Dendritic cell treated with granulocyte-macrophage colony-stimulating factor and Interleukin-4, amounts not matched to agents 40 ng/mL and 50 ng/mL, for 4 days (primary cell): ENCODE data around the gene PPP3CA.

Experiments
- H3K27ac Mint-ChIP-seq: one replicate; pipeline ENCODE4 v1.8.0; 2022; ENCODE audit warnings: mild to moderate bottlenecking, mixed read lengths
- H3K27me3 Mint-ChIP-seq: one replicate; pipeline ENCODE4 v1.8.0; 2022; ENCODE audit warnings: mild to moderate bottlenecking, mixed read lengths
- H3K36me3 Mint-ChIP-seq: one replicate; pipeline ENCODE4 v1.8.0; 2022; ENCODE audit warnings: low read depth, mixed read lengths
- H3K4me1 Mint-ChIP-seq: one replicate; pipeline ENCODE4 v1.8.0; 2022; ENCODE audit warnings: low read depth, mixed read lengths
- H3K4me3 Mint-ChIP-seq: one replicate; pipeline ENCODE4 v1.8.0; 2022; ENCODE audit warnings: mild to moderate bottlenecking, moderate library complexity, mixed read lengths
- H3K9me3 Mint-ChIP-seq: one replicate; pipeline ENCODE4 v1.8.0; 2022; ENCODE audit warnings: mixed read lengths
- intact Hi-C: fragments of 100-400 bp; cut with micrococcal nuclease; formaldehyde crosslinking; loops from one replicate; pipeline ENCODE4 v1.15.0; 2022

PPP3CA gene

DNA sequence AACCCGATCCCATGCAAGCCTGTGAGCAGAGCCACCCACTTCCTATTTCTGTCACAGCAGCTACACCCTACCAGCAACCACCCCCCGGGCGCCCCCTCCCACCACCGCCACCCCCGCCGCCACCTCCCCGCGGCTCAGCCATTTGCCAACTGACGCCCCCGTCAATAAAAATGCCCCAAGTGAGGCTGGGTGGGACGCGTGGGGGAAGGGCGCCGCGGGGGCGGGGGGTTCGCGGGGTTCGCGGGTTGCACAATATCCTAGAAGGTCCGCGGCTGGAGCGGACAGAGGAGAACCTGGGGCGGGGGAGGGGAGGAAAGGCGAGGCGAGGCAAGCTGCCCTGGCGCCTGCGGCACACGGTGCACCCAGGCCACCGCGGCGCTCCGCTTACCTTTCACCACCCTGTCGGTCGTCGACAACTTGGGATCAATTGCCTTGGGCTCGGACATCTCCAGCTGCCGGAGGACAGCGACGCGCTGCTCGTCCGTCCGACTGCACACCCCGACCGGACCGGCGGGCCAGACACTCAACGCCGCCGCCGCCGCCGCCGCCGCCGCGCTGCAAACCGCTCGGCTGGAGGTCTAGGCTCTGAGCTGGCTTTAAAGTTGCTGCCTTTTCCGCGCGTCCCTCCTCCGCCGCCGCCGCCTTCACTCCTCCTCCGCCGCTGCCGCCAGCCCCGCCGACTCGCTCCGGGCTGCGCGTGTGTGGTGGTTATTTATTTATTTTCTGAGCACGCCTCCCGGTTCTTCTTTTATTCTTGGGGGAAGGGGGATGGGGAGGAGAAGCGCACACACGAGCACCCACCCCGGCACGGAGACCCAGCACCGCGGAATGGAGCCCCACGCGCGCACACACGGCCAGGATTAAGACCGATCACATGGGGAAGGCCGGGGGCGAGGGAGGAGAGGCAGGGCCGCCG lies 717 bp downstream of the PPP3CA start:
- Mint-ChIP-seq H3K9me3 (no peaks in the 10 kb centered on the region), H3K4me3 (peak overlapping the region; percentile 86), H3K27me3 (peaks cover 8% of the 10 kb centered on the region), H3K36me3 (peaks cover 23% of the 10 kb centered on the region), H3K4me1 (peaks cover 48% of the 10 kb centered on the region), H3K27ac (peak overlapping the region; percentile 94)
- intact Hi-C loops, result loop anchor here (5.0 to 10.0 kb wide), 6 partner anchors 69 to 1782 kb away; partner anchors contain the start of genes BANK1 and TRMT10A

DNA sequence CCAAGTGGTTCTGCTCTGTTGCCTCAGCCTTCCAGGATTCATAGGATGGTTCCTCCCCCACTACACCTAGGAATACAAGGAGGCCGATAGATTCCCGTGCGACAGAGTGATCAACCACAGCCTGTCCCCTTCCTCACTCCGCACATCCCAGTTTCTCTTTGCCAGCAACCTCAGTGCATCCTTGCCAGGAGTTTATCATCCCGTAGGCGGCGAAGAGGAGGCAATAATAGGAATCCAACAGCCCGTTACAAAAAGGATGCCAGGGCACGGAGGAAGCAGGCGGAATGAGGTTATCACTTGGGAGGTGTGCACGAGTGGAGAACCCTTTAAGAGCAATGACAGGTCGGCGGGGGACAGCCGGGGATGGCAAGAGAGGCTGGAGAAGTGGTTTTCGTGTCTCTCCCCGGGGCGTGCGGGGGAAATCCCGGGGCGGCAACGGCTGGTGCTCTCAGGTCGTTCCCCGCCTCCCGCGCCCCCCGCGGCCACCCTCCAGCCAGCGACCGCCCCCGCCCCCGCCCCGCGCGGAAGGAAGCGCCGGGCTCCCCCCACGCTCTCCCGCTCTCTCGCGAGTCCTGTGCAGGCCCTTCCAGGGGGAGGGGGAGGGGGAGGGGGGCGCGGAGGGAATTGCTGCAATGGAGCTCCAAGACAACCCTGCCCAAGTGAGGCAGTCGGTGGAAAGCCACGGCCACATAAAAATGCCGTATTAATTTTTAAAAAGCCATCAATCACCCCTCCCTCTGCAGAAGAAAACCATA lies 1.6 kb downstream of the PPP3CA start:
- Mint-ChIP-seq H3K4me3 (peak overlapping the region; percentile 86), H3K4me1 (peaks cover 48% of the 10 kb centered on the region), H3K27ac (peak overlapping the region; percentile 94), H3K27me3 (peaks cover 8% of the 10 kb centered on the region), H3K9me3 (no peaks in the 10 kb centered on the region), H3K36me3 (peaks cover 23% of the 10 kb centered on the region)
- intact Hi-C loops, result loop anchor here (5.0 to 10.0 kb wide), 6 partner anchors 68 to 1781 kb away; partner anchors contain the start of genes BANK1 and TRMT10A

DNA sequence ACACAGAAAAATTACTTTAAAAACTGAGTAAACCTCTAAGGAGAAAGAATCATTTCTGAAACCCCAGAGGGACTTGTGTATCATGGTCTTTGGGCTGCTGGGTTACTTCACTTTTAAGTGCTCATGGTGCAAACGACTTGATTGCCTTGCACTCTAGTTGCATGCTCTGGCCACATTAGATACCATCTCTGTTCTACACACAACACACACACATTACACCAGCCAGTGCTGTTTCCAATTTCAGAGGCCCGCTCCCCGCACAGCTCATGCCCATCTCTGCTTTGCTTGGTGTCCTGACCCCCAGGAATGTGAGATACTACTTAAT lies 2.1 kb downstream of the PPP3CA start:
- intact Hi-C loops, result loop anchor here (5.0 to 10.0 kb wide), 6 partner anchors 68 to 1780 kb away; partner anchors contain the start of genes BANK1 and TRMT10A
- H3K4me1 Mint-ChIP-seq, result peaks cover 48% of the 10 kb centered on the region
- peak overlapping the region; percentile 94 for H3K27ac Mint-ChIP-seq

DNA sequence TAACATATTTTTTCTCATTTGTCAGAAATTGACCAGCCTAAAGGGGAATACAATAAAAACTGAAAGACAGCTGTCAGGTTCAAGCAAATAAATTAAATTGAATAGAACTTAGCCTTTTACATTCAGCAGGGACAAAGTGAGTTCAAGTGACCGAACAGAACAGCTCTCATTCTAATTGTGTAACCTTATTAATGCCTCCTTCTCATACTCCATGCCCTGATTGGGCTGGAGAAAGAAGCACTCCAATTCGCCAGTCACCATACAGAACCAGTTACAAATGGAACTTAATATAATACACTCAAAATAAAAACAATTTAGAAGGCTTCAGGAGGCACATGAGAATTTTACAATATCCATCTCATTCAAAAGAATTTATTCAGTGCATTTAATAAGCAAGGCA lies 8.0 kb downstream of the PPP3CA start:
- Mint-ChIP-seq H3K27ac (no peak overlapping the region), H3K27me3 (no peaks in the 10 kb centered on the region), H3K9me3 (no peaks in the 10 kb centered on the region), H3K36me3 (no peaks in the 10 kb centered on the region), H3K4me3 (no peak overlapping the region), H3K4me1 (peaks cover 36% of the 10 kb centered on the region)
- intact Hi-C loops, result no loop called here

More for the DNA sequence above, 2.1 kb downstream of the PPP3CA start:
- Mint-ChIP-seq H3K9me3 (no peaks in the 10 kb centered on the region), H3K27me3 (peaks cover 5% of the 10 kb centered on the region), H3K36me3 (peaks cover 23% of the 10 kb centered on the region), H3K4me3 (peak overlapping the region; percentile 86)

DNA sequence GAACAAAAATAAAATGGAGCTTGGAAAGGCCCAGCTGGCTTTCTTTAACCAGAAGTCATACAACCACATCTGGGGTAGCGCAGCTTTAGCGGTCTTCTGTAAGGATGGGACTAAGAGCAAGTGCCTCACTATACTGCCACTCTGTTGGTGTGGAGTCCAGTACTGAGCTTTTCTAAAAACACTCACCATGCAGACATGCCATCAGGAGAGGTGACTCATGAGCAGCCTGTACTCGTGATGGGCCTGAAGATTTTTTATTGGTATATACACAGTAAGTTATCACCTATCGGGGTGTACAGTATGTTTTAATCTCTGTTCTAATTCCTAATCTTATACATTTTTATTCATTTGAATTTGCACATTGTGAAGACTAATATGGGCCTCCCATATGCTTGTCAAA lies 9.6 kb downstream of the PPP3CA start:
- peaks cover 24% of the 10 kb centered on the region for H3K4me1 Mint-ChIP-seq
- H3K4me3 Mint-ChIP-seq, result no peak overlapping the region
- H3K36me3 Mint-ChIP-seq, result no peaks in the 10 kb centered on the region
- no peak overlapping the region for H3K27ac Mint-ChIP-seq
- intact Hi-C loops, result no loop called here
- H3K27me3 Mint-ChIP-seq, result no peaks in the 10 kb centered on the region
- H3K9me3 Mint-ChIP-seq, result no peaks in the 10 kb centered on the region

DNA sequence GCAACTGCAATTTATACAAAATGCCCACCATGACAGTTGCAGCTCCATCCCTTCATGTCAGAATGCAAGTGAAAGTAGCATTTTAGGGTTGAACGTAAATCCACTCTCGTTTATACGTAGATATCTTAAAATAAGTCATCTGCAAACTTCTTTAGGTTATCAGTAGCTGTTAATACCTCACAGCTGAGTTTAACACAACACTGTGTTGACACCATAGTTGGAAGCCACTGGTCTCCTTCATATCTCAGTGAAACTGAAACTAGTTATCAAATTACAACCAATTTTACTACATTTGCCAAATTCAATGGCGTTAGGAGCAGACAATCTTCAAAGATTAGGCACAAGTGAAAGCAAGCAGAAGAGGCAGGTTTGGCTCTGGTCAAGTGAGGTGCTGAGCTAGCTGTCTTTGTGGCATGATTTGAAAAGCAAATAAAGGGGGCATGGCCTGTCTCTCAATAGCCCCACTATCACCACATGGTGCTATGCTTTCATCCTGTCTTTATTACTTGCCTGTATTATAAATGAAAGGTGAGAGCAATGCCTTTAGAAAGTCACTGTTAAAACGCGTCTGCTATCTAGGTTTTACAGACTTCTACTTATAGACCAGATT lies 12.3 kb downstream of the PPP3CA start:
- Mint-ChIP-seq H3K36me3 (no peaks in the 10 kb centered on the region), H3K27me3 (no peaks in the 10 kb centered on the region), H3K9me3 (no peaks in the 10 kb centered on the region), H3K4me1 (peaks cover 29% of the 10 kb centered on the region), H3K4me3 (no peak overlapping the region), H3K27ac (no peak overlapping the region)
- intact Hi-C loops, result no loop called here

DNA sequence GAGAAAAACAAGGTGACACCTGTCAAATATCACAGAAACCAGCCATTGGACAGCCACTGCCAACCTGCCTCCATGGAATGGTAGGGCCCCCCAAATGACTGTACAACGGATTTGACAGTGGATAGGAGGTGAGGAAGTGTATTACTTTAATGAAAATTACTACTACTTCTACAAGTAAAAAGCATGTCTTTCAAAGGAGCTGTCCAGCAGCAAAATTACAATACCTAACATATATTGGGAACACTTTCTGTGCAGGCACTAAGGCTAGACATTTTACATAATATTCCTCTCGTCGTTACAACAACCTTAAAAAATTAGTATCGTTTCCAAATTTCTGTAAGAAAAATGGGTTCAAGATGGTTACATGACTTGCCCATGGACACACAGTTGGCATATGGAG lies 14.9 kb downstream of the PPP3CA start:
- H3K27ac Mint-ChIP-seq, result no peak overlapping the region
- H3K4me3 Mint-ChIP-seq, result no peak overlapping the region
- peaks cover 29% of the 10 kb centered on the region for H3K4me1 Mint-ChIP-seq
- no peaks in the 10 kb centered on the region for H3K9me3 Mint-ChIP-seq
- intact Hi-C loops, result no loop called here
- H3K36me3 Mint-ChIP-seq, result no peaks in the 10 kb centered on the region
- H3K27me3 Mint-ChIP-seq, result no peaks in the 10 kb centered on the region

DNA sequence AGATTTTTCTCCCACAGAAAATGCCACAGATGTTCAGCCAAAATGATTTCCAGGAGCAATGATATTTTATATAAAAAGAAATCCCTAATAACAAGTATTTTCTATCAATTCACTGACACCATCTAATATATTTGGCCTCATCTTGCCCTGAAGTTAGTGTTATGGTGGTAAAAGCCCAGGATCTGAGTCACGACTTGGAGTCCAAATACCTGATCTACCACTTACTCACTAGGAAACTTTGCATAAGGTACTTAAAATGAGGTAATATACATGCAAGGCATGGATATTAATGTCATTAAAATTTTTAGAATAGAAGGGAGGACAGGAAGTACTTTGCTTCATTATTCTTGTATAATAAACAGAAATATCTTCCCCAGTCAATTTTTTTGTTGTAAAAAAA lies 16.3 kb downstream of the PPP3CA start:
- H3K4me1 Mint-ChIP-seq, result peaks cover 21% of the 10 kb centered on the region
- intact Hi-C loops, result no loop called here
- H3K4me3 Mint-ChIP-seq, result no peak overlapping the region
- H3K27ac Mint-ChIP-seq, result no peak overlapping the region
- H3K27me3 Mint-ChIP-seq, result no peaks in the 10 kb centered on the region
- H3K36me3 Mint-ChIP-seq, result no peaks in the 10 kb centered on the region
- H3K9me3 Mint-ChIP-seq, result no peaks in the 10 kb centered on the region

DNA sequence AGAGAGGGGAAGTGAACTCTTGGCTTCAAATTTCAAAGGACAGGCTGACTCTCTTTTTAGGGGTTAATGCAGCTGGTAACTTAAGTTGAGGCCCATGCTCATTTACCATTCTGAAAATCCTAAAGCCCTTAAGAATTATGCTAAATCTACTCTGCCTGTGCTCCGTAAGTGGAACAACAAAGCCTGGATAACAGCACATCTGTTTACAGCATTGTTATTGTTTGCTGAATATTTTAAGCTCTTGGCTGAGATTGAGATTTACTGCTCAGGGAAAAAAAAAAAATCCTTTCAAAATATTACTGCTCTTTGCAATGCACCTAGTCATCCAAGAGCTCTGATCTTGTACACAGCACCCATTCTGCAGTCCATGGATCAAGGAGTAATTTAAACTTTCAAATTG lies 17.7 kb downstream of the PPP3CA start:
- H3K4me1 Mint-ChIP-seq, result peaks cover 16% of the 10 kb centered on the region
- H3K4me3 Mint-ChIP-seq, result no peak overlapping the region
- no peaks in the 10 kb centered on the region for H3K36me3 Mint-ChIP-seq
- H3K27me3 Mint-ChIP-seq, result no peaks in the 10 kb centered on the region
- no peak overlapping the region for H3K27ac Mint-ChIP-seq
- no peaks in the 10 kb centered on the region for H3K9me3 Mint-ChIP-seq
- intact Hi-C loops, result no loop called here

DNA sequence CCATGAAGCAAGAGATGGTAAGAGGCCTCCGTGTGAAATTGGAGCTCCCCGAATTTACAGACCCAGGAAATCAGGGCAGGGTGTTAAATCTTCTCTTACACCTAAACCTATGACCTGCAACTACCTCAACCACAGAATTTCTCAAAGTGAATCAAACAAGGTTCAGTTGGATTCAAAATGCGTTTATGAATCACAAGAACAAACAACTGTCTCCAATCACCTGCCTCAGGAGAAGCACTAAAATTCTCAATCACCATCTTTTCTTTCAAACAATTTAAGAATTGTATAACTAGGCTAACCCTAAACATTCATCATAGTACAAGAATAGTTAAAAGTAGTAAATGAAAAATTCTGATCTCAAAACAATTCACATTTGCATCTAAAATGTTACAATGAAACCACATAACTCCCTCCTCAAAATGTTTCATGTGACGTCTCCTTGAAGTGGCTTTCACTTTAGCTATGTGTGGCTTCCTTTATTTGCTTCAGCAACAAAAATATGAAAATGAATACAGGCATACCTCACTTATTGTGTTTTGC lies 19.2 kb downstream of the PPP3CA start:
- intact Hi-C loops, result no loop called here
- peaks cover 26% of the 10 kb centered on the region for H3K4me1 Mint-ChIP-seq

DNA sequence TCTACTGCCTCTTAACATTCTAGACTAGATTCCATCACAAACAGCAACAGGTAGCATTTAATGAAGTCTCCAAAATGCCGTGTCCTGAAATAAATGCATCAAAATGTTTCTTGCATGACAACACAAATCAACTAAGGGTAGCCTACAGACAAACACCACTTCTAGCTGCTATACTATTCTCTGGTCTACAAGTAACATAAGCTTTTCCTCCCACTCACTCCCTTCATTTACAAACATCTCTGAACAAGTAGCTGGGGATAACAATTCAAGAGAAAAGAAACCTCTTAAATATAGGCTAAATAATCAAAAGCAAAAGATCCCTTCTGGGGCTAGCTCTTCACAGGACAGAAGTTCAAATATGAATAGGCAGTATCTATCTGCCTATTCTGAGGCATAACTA lies 20.8 kb downstream of the PPP3CA start:
- Mint-ChIP-seq H3K4me1 (peaks cover 27% of the 10 kb centered on the region), H3K27me3 (no peaks in the 10 kb centered on the region), H3K4me3 (no peak overlapping the region), H3K36me3 (no peaks in the 10 kb centered on the region), H3K9me3 (no peaks in the 10 kb centered on the region), H3K27ac (no peak overlapping the region)
- intact Hi-C loops, result no loop called here

More for the DNA sequence above, 19.2 kb downstream of the PPP3CA start:
- H3K27me3 Mint-ChIP-seq, result no peaks in the 10 kb centered on the region
- H3K9me3 Mint-ChIP-seq, result no peaks in the 10 kb centered on the region
- no peaks in the 10 kb centered on the region for H3K36me3 Mint-ChIP-seq
- no peak overlapping the region for H3K4me3 Mint-ChIP-seq
- H3K27ac Mint-ChIP-seq, result no peak overlapping the region

DNA sequence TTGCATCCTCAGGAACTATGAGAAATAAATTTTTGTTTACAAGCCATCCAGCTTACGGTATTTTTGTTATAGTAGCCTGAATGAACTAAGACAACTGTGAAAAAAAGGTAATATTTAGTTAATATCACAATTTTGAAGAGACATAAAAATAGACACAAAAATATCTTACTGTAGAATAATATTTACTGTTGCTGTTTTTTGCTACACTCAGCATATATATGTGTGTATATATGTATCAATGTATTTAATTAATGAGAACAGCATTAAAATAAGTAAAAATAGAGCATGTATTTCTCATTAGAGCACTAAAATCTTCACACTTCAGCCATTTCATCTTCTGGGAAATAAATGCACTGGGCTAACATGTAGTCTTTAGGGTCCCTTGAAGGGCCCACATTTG lies 24.6 kb downstream of the PPP3CA start:
- H3K4me3 Mint-ChIP-seq, result no peak overlapping the region

DNA sequence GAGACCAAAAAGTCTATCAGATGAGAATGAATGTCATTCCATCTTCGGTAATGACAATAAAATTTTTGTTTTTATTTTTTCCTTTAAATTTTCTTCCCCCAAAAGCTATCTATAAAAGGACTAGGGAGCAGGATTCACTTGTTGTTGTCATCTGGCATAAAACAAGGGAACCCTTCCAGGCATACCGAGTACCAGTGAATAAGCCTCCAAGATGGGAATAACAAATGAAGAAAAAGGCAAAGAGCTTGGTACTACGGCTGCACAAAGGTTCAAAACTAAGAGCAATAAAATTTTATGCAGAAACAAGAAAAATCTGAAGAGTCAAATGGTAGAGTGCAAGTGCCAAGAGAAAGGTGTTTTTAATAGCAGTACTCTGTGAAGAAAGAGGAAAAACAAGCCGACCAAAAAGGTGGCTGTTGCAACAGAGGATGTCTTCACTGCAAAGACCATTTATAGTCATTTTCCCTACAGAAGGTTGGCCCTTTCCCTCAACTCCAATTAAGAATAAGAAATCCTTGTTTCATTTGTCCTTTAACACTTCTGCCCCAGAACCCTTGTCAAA lies 25.8 kb downstream of the PPP3CA start:
- H3K4me1 Mint-ChIP-seq, result peaks cover 29% of the 10 kb centered on the region
- no peaks in the 10 kb centered on the region for H3K9me3 Mint-ChIP-seq
- H3K27me3 Mint-ChIP-seq, result no peaks in the 10 kb centered on the region
- no peak overlapping the region for H3K4me3 Mint-ChIP-seq
- H3K36me3 Mint-ChIP-seq, result no peaks in the 10 kb centered on the region
- H3K27ac Mint-ChIP-seq, result no peak overlapping the region
- intact Hi-C loops, result no loop called here

More for the DNA sequence above, 24.6 kb downstream of the PPP3CA start:
- Mint-ChIP-seq H3K9me3 (no peaks in the 10 kb centered on the region), H3K27me3 (no peaks in the 10 kb centered on the region), H3K36me3 (no peaks in the 10 kb centered on the region), H3K27ac (no peak overlapping the region), H3K4me1 (peaks cover 23% of the 10 kb centered on the region)
- intact Hi-C loops, result no loop called here
